ENCODE measurements around the gene OR2S2.

OR2S2 gene, protein sequence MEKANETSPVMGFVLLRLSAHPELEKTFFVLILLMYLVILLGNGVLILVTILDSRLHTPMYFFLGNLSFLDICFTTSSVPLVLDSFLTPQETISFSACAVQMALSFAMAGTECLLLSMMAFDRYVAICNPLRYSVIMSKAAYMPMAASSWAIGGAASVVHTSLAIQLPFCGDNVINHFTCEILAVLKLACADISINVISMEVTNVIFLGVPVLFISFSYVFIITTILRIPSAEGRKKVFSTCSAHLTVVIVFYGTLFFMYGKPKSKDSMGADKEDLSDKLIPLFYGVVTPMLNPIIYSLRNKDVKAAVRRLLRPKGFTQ

DNA sequence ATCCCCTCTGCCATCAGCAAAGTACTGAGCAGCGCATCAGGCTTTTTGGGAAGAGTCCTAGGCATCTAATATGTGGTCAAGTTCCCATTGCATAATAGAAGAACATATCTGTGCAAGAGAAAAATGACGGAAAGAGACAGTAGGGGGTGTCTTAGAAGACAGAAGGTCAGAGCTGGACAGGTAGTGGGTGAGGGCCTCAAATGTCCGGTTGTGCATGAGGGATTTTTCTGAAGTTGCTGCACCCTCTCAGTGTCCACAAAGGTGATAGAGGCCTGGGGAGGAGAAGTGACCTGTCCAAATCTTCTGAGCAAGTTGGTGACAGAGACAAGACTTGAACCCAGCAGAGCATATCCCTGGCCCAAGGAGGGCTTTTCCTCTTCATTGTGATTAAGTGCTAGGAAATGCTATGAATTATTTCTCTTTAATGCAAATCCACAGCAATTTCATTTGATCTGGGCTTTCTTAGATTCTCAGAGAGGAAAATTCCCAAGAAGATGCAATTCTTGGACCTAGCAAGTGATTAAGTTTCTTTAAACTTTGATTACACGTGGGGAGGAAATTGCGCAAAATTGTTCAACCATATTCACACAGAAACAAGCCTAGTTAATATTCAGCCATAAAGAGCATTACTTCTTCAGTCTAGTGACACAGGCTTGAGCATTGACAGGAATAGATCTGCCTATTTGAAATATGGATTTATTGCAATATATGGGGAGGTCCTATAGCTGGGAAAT lies at the start of gene OR2S2:
OR2S2 (minus strand) TSS at position 51 of the 734 bp plus-strand sequence. CDS start 56 bp downstream, outside the sequence.
- Histone ChIP-seq H3K27me3 (ENCODE audit: insufficient read depth, low read depth) (no peaks in the 10 kb centered on the region), H3K4me3 (IDR thresholded peaks at IDR 0.05; ENCODE audit: insufficient read depth, low read depth, low read length) (no peak within 1 kb of the TSS), H4K20me1 (ENCODE audit: insufficient read depth) (no peaks in the 10 kb centered on the region), H3K4me2 (no peak within 1 kb of the TSS), H3K9ac (no peak within 1 kb of the TSS), H3K36me3 (ENCODE audit: insufficient read depth) (no peaks in the 10 kb centered on the region), H3K4me1 (ENCODE audit: low read depth, poor library complexity, severe bottlenecking) (no peaks in the 10 kb centered on the region), H2AFZ (ENCODE audit: low read depth) (no peak within 1 kb of the TSS), H3K27ac (no peak within 1 kb of the TSS), H3K79me2 (ENCODE audit: insufficient read depth, low read depth) (no peaks in the 10 kb centered on the region)
- TF ChIP-seq, protein P1, sequence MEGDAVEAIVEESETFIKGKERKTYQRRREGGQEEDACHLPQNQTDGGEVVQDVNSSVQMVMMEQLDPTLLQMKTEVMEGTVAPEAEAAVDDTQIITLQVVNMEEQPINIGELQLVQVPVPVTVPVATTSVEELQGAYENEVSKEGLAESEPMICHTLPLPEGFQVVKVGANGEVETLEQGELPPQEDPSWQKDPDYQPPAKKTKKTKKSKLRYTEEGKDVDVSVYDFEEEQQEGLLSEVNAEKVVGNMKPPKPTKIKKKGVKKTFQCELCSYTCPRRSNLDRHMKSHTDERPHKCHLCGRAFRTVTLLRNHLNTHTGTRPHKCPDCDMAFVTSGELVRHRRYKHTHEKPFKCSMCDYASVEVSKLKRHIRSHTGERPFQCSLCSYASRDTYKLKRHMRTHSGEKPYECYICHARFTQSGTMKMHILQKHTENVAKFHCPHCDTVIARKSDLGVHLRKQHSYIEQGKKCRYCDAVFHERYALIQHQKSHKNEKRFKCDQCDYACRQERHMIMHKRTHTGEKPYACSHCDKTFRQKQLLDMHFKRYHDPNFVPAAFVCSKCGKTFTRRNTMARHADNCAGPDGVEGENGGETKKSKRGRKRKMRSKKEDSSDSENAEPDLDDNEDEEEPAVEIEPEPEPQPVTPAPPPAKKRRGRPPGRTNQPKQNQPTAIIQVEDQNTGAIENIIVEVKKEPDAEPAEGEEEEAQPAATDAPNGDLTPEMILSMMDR (conservative IDR thresholded peaks at IDR 0.05; ENCODE audit: low read depth, low read length) = no peak

DNA sequence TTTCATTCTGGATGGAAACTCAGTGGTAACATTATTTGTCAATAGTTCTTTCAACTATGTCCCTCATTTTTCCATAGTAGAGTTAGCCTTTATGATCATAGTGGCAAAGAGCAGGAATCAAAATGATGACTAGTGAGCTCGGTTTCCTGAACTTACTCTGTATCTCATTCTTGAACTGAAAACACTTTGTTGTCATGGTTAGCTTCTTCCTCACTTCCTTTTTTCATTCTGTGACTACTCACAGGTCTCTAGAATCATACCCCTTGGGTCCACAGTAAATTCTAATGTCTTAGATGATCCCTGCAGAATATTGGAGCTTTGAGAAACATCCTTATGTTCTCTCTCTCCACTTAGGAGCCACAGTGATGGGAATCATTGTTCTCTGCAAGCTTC lies 49.4 kb upstream of the OR2S2 start:
- Histone ChIP-seq H3K4me2 (no peak overlapping the region), H3K27me3 (ENCODE audit: insufficient read depth, low read depth) (no peaks in the 10 kb centered on the region), H3K36me3 (ENCODE audit: insufficient read depth) (no peaks in the 10 kb centered on the region), H3K27ac (no peak overlapping the region), H3K4me1 (ENCODE audit: low read depth, poor library complexity, severe bottlenecking) (peaks cover 9% of the 10 kb centered on the region), H3K79me2 (ENCODE audit: insufficient read depth, low read depth) (no peaks in the 10 kb centered on the region), H3K9ac (no peak overlapping the region), H2AFZ (ENCODE audit: low read depth) (no peak overlapping the region), H4K20me1 (ENCODE audit: insufficient read depth) (no peaks in the 10 kb centered on the region), H3K4me3 (IDR thresholded peaks at IDR 0.05; ENCODE audit: insufficient read depth, low read depth, low read length) (no peak overlapping the region)
- TF ChIP-seq, protein P1 (conservative IDR thresholded peaks at IDR 0.05; ENCODE audit: low read depth, low read length) = no peak

DNA sequence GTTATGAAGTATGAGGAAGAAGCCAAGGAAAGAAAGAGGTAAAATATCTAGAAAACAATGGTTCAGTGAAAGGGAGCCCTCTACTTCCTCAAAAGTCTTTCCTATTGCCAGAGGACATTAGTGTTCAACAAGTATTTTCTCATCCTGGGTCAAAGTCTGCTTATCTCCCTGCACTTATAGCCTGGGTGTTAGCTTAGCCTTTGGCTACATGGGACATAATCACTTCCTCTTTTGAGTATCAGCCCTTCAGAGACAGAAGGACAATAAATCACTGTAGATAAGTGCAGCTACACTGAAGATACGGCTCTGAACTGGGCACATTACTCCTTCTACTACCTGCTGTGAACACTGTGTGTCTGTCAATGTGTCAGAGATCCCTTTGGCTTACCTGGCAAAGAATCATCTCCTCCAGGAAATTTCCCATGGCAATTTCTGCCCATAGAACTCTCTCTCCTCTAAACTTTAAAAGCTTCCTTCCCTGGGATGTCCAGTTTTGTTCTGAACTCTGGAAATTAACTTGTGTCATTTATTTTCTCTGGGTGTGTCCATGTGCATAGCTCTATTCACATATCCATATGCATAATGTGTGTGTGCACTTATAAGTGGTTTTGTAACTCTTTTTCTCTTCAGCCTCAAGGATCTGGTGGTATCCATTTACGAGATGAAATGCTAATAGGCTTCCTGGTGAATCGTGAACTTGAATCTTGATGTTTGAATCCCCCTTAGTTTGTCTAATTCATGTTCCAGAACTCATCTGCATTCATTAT lies 48.8 kb upstream of the OR2S2 start:
- TF ChIP-seq, protein P1 (conservative IDR thresholded peaks at IDR 0.05; ENCODE audit: low read depth, low read length) = no peak
- no peak overlapping the region for H3K27ac ChIP-seq
- no peaks in the 10 kb centered on the region for H3K79me2 ChIP-seq (ENCODE audit: insufficient read depth, low read depth)
- H4K20me1 ChIP-seq (ENCODE audit: insufficient read depth) = no peaks in the 10 kb centered on the region
- no peaks in the 10 kb centered on the region for H3K36me3 ChIP-seq (ENCODE audit: insufficient read depth)
- peaks cover 9% of the 10 kb centered on the region for H3K4me1 ChIP-seq (ENCODE audit: low read depth, poor library complexity, severe bottlenecking)
- H3K4me2 ChIP-seq = no peak overlapping the region
- no peak overlapping the region for H2AFZ ChIP-seq (ENCODE audit: low read depth)
- H3K27me3 ChIP-seq (ENCODE audit: insufficient read depth, low read depth) = no peaks in the 10 kb centered on the region
- H3K4me3 ChIP-seq (IDR thresholded peaks at IDR 0.05; ENCODE audit: insufficient read depth, low read depth, low read length) = no peak overlapping the region
- no peak overlapping the region for H3K9ac ChIP-seq

DNA sequence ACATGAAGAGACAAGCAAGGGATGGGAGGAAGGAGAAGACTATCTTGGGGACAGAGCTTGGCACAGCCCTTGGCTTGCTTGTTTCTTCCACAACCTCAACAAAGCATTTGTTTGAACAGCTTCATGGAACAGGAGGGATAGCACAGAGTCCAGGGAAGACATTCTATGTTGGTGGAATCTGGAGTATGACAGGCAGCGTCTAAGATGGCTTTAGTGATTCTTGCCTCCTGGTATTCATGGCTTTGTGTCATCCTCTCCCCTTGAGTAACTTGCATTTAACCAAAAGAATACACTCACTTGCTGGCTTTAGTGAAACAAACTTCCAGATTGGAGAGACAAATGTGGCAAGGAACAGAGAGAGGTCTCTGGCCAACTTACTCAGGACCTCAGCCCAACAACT lies 47.9 kb upstream of the OR2S2 start:
- H3K4me1 ChIP-seq (ENCODE audit: low read depth, poor library complexity, severe bottlenecking) = peaks cover 9% of the 10 kb centered on the region
- no peaks in the 10 kb centered on the region for H4K20me1 ChIP-seq (ENCODE audit: insufficient read depth)
- no peaks in the 10 kb centered on the region for H3K36me3 ChIP-seq (ENCODE audit: insufficient read depth)
- no peak overlapping the region for H3K27ac ChIP-seq
- no peak overlapping the region for H3K4me3 ChIP-seq (IDR thresholded peaks at IDR 0.05; ENCODE audit: insufficient read depth, low read depth, low read length)
- H3K27me3 ChIP-seq (ENCODE audit: insufficient read depth, low read depth) = no peaks in the 10 kb centered on the region
- TF ChIP-seq, protein P1 (conservative IDR thresholded peaks at IDR 0.05; ENCODE audit: low read depth, low read length) = no peak
- no peak overlapping the region for H3K9ac ChIP-seq
- H3K4me2 ChIP-seq = no peak overlapping the region
- no peaks in the 10 kb centered on the region for H3K79me2 ChIP-seq (ENCODE audit: insufficient read depth, low read depth)
- no peak overlapping the region for H2AFZ ChIP-seq (ENCODE audit: low read depth)

Measured in KMS-11 (cell line).